Measurements from ENCODE around the gene OR13J1.
"Not testable (repeated sequence)": the region's sequence is repeated elsewhere in the genome, so short reads cannot be mapped to it uniquely, and the experiment has no call there.

Gene OR13J1

DNA sequence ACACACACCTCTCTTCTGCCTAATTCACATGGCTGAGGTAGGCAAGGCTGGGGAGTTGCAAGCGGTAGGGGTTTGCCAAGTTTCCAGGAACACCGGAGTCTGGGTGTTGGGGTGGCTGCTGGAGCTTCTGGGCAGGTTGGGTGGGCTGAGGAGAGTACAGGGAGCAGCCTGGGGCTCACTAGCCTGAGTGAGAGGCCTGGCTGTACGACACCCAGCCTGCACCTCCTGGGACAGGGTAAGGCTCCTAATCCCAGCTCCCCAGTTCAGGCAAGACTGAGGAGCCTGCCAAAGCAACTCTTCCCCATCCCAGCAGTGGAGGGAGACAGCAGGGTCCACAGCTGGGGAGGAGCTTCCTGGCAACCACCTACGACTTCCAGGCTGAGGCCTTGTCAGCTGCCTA, 47.1 kb upstream of the OR13J1 start:
- TF ChIP-seq, protein P1, sequence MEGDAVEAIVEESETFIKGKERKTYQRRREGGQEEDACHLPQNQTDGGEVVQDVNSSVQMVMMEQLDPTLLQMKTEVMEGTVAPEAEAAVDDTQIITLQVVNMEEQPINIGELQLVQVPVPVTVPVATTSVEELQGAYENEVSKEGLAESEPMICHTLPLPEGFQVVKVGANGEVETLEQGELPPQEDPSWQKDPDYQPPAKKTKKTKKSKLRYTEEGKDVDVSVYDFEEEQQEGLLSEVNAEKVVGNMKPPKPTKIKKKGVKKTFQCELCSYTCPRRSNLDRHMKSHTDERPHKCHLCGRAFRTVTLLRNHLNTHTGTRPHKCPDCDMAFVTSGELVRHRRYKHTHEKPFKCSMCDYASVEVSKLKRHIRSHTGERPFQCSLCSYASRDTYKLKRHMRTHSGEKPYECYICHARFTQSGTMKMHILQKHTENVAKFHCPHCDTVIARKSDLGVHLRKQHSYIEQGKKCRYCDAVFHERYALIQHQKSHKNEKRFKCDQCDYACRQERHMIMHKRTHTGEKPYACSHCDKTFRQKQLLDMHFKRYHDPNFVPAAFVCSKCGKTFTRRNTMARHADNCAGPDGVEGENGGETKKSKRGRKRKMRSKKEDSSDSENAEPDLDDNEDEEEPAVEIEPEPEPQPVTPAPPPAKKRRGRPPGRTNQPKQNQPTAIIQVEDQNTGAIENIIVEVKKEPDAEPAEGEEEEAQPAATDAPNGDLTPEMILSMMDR (IDR thresholded peaks at IDR 0.05; ENCODE audit: insufficient read depth, low read length, poor library complexity, severe bottlenecking) = no peak
- no peak for TF ChIP-seq EZH2phosphoT487 (conservative IDR thresholded peaks at IDR 0.05; ENCODE audit: low read length)
- no peaks in the 10 kb centered on the region for H3K27me3 ChIP-seq (ENCODE audit: low read length)
- no peak overlapping the region for H3K4me2 ChIP-seq (ENCODE audit: low read depth, low read length, poor library complexity, severe bottlenecking)
- no peaks in the 10 kb centered on the region for H4K20me1 ChIP-seq (ENCODE audit: low read depth, low read length)
- H3K79me2 ChIP-seq (ENCODE audit: insufficient read depth, low read length) = no peaks in the 10 kb centered on the region
- H3F3A ChIP-seq (ENCODE audit: insufficient read depth) = no peaks in the 10 kb centered on the region
- H3K9me3 ChIP-seq (ENCODE audit: insufficient read depth, low read length) = no peaks in the 10 kb centered on the region; the same call in 1 of the 2 replicates
- no peak overlapping the region for H2AFZ ChIP-seq (ENCODE audit: low read depth, low read length, severe bottlenecking)
- no peak overlapping the region for H3K9ac ChIP-seq (ENCODE audit: low read length)
- H3K27ac ChIP-seq (ENCODE audit: low read depth, low read length) = no peak overlapping the region
- H3K9me2 ChIP-seq (replicated peaks; ENCODE audit: insufficient read depth, low read length) = no peaks in the 10 kb centered on the region
- H3K36me3 ChIP-seq (ENCODE audit: low read length) = no peaks in the 10 kb centered on the region
- H3K4me3 ChIP-seq (ENCODE audit: insufficient read depth, low read length, poor library complexity, severe bottlenecking) = no peak overlapping the region

DNA sequence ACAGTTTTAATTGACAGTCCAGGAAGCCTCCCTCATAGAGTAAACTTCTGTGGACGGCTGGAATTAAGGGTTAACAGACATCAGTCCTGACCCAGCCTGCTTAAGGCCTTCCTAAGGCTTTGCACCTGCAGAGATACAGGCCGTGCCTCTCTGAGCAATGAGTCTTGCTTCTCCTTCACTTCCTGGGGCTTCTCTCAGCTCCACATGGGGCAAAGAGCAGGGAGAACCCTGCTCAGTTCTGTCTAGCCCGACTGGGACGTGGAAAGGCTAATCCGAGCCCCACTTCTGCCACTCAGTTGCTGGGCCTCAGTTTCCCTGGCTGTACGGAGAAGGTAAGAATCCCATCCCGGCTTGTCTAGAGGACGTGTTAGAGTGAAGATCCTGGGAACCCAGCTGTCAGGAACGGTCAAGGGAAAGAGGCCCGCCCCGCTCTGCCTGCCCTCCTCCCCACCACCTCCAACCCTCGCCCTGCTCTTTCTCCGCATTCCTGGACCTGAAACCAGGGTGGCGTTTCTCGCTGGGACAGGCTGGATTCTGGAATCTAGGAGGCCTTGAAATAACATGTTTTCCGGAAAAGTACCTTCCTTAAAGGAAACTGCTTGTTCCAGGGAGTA, 45.6 kb upstream of the OR13J1 start:
- Histone ChIP-seq H3K79me2 (ENCODE audit: insufficient read depth, low read length) (no peaks in the 10 kb centered on the region), H3K9me2 (replicated peaks; ENCODE audit: insufficient read depth, low read length) (no peaks in the 10 kb centered on the region), H3F3A (ENCODE audit: insufficient read depth) (no peaks in the 10 kb centered on the region), H3K27ac (ENCODE audit: low read depth, low read length) (no peak overlapping the region), H3K27me3 (ENCODE audit: low read length) (no peaks in the 10 kb centered on the region), H2AFZ (ENCODE audit: low read depth, low read length, severe bottlenecking) (no peak overlapping the region), H3K9me3 (ENCODE audit: insufficient read depth, low read length) (no peaks in the 10 kb centered on the region; the same call in 1 of the 2 replicates), H3K4me2 (ENCODE audit: low read depth, low read length, poor library complexity, severe bottlenecking) (no peak overlapping the region), H3K9ac (ENCODE audit: low read length) (no peak overlapping the region), H3K36me3 (ENCODE audit: low read length) (no peaks in the 10 kb centered on the region), H4K20me1 (ENCODE audit: low read depth, low read length) (no peaks in the 10 kb centered on the region), H3K4me3 (ENCODE audit: insufficient read depth, low read length, poor library complexity, severe bottlenecking) (no peak overlapping the region)
- TF ChIP-seq, protein P1 (IDR thresholded peaks at IDR 0.05; ENCODE audit: insufficient read depth, low read length, poor library complexity, severe bottlenecking) = no peak
- no peak for TF ChIP-seq EZH2phosphoT487 (conservative IDR thresholded peaks at IDR 0.05; ENCODE audit: low read length)

DNA sequence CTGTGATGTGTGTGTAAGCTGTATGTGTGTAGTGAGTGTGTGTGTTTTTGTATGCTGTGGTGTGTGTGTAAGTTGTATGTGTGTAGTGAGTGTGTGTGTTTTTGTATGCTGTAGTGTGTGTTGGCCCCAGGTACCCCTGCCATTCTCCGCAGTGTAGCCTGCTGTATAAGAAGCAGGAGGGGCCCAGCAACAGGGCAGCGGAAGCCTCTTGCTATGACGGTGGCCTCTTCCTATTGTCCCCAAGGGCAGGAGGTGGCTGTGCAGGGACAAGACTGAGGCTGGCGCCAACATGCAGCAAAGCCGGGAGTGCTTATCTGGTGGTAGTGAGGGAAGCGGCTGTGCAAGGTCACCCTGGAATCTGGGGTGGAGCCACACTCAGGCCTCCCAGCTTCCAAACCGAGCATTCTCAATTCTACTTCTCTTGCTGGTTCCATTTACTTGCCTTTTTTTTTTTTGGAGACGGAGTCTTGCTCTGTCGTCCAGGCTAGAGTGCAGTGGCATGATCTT, 44.2 kb upstream of the OR13J1 start:
- H3K4me2 ChIP-seq (ENCODE audit: low read depth, low read length, poor library complexity, severe bottlenecking) = no peak overlapping the region
- no peaks in the 10 kb centered on the region for H3F3A ChIP-seq (ENCODE audit: insufficient read depth)
- H3K27me3 ChIP-seq (ENCODE audit: low read length) = no peaks in the 10 kb centered on the region
- H4K20me1 ChIP-seq (ENCODE audit: low read depth, low read length) = no peaks in the 10 kb centered on the region
- H3K9me2 ChIP-seq (replicated peaks; ENCODE audit: insufficient read depth, low read length) = no peaks in the 10 kb centered on the region
- H3K36me3 ChIP-seq (ENCODE audit: low read length) = no peaks in the 10 kb centered on the region
- no peaks in the 10 kb centered on the region for H3K79me2 ChIP-seq (ENCODE audit: insufficient read depth, low read length)
- no peak overlapping the region for H2AFZ ChIP-seq (ENCODE audit: low read depth, low read length, severe bottlenecking)
- no peaks in the 10 kb centered on the region; the same call in 1 of the 2 replicates for H3K9me3 ChIP-seq (ENCODE audit: insufficient read depth, low read length)
- H3K4me3 ChIP-seq (ENCODE audit: insufficient read depth, low read length, poor library complexity, severe bottlenecking) = no peak overlapping the region
- H3K27ac ChIP-seq (ENCODE audit: low read depth, low read length) = no peak overlapping the region
- no peak overlapping the region for H3K9ac ChIP-seq (ENCODE audit: low read length)
- TF ChIP-seq EZH2phosphoT487 (conservative IDR thresholded peaks at IDR 0.05; ENCODE audit: low read length) = no peak
- TF ChIP-seq, protein P1 (IDR thresholded peaks at IDR 0.05; ENCODE audit: insufficient read depth, low read length, poor library complexity, severe bottlenecking) = no peak

DNA sequence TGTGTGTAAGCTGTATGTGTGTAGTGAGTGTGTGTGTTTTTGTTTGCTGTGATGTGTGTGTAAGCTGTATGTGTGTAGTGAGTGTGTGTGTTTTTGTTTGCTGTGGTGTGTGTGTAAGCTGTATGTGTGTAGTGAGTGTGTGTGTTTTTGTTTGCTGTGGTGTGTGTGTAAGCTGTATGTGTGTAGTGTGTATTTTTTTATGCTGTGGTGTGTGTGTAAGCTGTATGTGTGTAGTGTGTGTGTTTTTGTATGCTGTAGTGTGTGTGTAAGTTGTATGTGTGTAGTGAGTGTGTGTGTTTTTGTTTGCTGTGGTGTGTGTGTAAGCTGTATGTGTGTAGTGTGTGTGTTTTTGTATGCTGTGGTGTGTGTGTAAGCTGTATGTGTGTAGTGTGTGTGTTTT, 43.2 kb upstream of the OR13J1 start:
- H3K27ac ChIP-seq (ENCODE audit: low read depth, low read length); H3K9me3 ChIP-seq (ENCODE audit: insufficient read depth, low read length); H2AFZ ChIP-seq (ENCODE audit: low read depth, low read length, severe bottlenecking); H3K4me2 ChIP-seq (ENCODE audit: low read depth, low read length, poor library complexity, severe bottlenecking); H3K4me3 ChIP-seq (ENCODE audit: insufficient read depth, low read length, poor library complexity, severe bottlenecking); H3F3A ChIP-seq (ENCODE audit: insufficient read depth); H3K36me3 ChIP-seq (ENCODE audit: low read length); H3K79me2 ChIP-seq (ENCODE audit: insufficient read depth, low read length); H4K20me1 ChIP-seq (ENCODE audit: low read depth, low read length); H3K27me3 ChIP-seq (ENCODE audit: low read length); H3K9me2 ChIP-seq (replicated peaks; ENCODE audit: insufficient read depth, low read length); H3K9ac ChIP-seq (ENCODE audit: low read length): not testable (repeated sequence)

Measured in SU-DHL-6 (cell line).